KG1 (cell line): ENCODE results near the gene IGF2BP1.
"Not testable (repeated sequence)": the region's sequence is repeated elsewhere in the genome, so short reads cannot be mapped to it uniquely, and the experiment has no call there.

Source experiments
- DNase-seq: peaks from one replicate; lab custom pipeline; 2025; lab: John Stamatoyannopoulos, UW

IGF2BP1 gene

GRCh38 chr17:49101054-49101534 lies 103.9 kb downstream of the IGF2BP1 start:
- DNase-seq, result no peak

- DNase-seq, result not testable (repeated sequence)
These were observed 106.2 kb downstream of the IGF2BP1 start for GRCh38 chr17:49103360-49103759.

GRCh38 chr17:49104511-49105074 lies 107.4 kb downstream of the IGF2BP1 start:
- no peak for DNase-seq
